HL-60 (cell line): ENCODE results near the gene RFX8.

Source experiments
- DNase-seq, 2 experiments: peaks; one replicate each; pipeline ENCODE4 v3.0.0-alpha.2; 2010 to 2020; ENCODE audit warnings: low read depth in 1 of 2, low spot score in 1 of 2
- H3K27ac ChIP-seq: fragments of 250-450 bp; sonication (Bioruptor Pico); replicated peaks from 2 replicates; pipeline ENCODE4 v1.5.1; 2020; ENCODE audit warnings: mild to moderate bottlenecking, moderate library complexity
- H3K27me3 ChIP-seq: fragments of 250-450 bp; sonication (Bioruptor Pico); 2 replicates; pipeline ENCODE4 v1.5.1; 2021; ENCODE audit warnings: mild to moderate bottlenecking, moderate library complexity; ENCODE audit not compliant: insufficient read depth, poor library complexity, severe bottlenecking
- H3K4me3 ChIP-seq: replicated peaks from 2 replicates; pipeline ENCODE4 v1.5.1; 2011; ENCODE audit warnings: mild to moderate bottlenecking, control low read depth, low read length; ENCODE audit not compliant: insufficient read depth
- CTCF ChIP-seq: IDR thresholded peaks from one replicate; pipeline ENCODE4 v1.5.1; 2011; ENCODE audit warnings: low read length, control low read depth, inconsistent platforms; ENCODE audit not compliant: insufficient read depth
- GABPA ChIP-seq: IDR thresholded peaks from 2 replicates; pipeline ENCODE4 v1.6.1; 2012; ENCODE audit warnings: low read depth
- POLR2AphosphoS5 ChIP-seq: IDR thresholded peaks from 2 replicates; pipeline ENCODE4 v1.6.1; 2012; ENCODE audit warnings: low read depth
- REST ChIP-seq: IDR thresholded peaks from 2 replicates; pipeline ENCODE4 v1.6.1; 2012; ENCODE audit warnings: low read depth; ENCODE audit not compliant: insufficient replicate concordance
- SPI1 ChIP-seq: IDR thresholded peaks from 2 replicates; pipeline ENCODE4 v1.6.1; 2012; ENCODE audit warnings: low read depth, mild to moderate bottlenecking, borderline replicate concordance

RFX8 gene

GRCh38 chr2:101361522-101361921, 113.4 kb downstream of the RFX8 start:
- Histone ChIP-seq H3K27me3 (no peaks in the 10 kb centered on the region), H3K27ac (no peak overlapping the region), H3K4me3 (no peak overlapping the region)
- TF ChIP-seq POLR2AphosphoS5 (no peak), REST (no peak), GABPA (no peak), SPI1 (no peak), CTCF (no peak)
- no peak for DNase-seq

DNA sequence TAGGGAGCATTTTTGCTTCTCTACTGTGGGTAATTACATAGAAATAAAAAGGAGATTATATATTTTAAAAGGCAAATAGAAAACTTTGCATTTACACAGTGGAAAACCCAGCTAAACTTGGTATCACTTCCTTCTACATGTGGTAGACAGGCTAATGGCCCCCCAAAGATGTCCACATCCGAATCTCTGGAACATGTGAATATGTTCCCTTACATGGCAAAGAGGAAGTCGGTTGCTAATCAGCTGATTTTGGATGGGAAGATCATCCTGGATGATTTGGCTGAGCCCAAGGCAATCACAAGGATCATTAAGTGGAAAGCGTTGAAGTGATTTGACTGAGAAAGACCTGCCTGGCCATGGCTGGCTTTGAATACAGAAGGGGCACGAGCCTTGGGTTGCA, 113.8 kb downstream of the RFX8 start:
- H3K27me3 ChIP-seq = no peaks in the 10 kb centered on the region
- TF ChIP-seq REST (no peak), GABPA (no peak), SPI1 (no peak), POLR2AphosphoS5 (no peak), CTCF (no peak)
- no peak overlapping the region for H3K4me3 ChIP-seq
- no peak overlapping the region for H3K27ac ChIP-seq
- DNase-seq = peak in 1 of 2 experiments; percentile 47

DNA sequence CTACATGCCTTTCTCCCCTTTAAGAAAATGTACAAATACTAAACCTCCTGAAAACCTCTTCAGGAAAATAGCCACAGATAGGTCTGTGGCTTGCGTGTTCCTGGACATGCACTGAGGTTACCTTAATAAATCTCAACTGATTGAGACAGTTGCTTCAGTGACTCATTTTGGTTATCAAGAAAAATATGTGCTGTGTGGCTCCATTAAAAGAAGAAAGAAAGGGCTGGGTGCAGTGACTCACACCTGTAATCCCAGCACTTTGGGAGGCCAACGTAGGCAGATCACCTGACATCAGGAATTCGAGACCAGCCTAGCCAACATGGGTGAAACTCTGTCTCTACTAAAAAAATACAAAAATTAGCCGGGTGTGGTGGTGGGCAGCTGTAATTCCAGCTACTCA, 114.7 kb downstream of the RFX8 start:
- H3K27me3 ChIP-seq = no peaks in the 10 kb centered on the region
- DNase-seq = no peak
- TF ChIP-seq GABPA (no peak), REST (no peak), POLR2AphosphoS5 (no peak), CTCF (no peak), SPI1 (no peak)
- no peak overlapping the region for H3K4me3 ChIP-seq
- H3K27ac ChIP-seq = no peak overlapping the region
